Measurements from ENCODE around the gene FAM3A.

Gene FAM3A

DNA sequence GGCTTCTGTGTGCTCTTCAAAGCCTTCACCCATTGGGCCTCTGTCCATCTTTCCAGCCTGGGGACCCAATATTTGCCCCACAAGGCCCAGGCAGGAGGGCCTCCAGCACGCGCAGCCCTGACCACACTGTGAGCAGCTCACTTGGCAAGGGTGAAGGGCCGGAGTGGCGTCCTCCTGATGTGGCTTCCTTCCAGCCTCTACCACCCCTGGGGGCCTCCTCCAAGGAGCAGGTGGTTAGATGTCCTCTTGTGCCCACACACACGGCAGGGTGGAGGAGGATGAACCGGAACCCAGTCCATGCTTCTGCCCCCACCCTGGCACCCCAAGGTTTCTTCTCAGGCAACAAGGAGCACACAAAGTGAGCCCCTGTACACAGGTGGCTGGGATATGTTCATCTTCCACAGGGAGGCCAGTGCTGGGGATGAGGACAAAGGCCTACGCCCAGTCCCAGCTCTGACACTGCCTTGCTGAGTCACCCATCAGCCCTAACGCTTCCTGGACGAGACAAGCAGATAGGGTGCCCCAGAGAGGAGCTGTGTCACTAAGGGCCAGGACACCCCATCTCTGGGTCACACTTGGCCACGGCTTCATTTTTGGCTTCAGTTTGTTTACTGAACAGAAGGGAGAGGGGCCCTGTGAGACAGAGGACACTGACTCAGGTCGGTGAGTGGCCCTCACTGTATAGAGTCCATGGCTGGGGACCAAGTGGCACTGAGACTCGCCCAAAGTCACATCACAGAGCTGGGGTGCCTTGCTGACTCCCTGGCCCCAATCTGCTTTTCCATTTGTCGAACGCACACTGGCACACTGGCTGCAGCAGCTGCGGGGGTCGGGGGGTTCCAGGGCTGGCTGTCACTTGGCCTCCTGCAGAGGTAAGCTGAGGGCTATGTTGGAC is 31.5 kb downstream of the FAM3A start:
- H3K4me3 ChIP-seq (ENCODE audit: low read depth, low read length) = no peak overlapping the region
- no peak for DNase-seq (ENCODE audit: low read depth)

DNA sequence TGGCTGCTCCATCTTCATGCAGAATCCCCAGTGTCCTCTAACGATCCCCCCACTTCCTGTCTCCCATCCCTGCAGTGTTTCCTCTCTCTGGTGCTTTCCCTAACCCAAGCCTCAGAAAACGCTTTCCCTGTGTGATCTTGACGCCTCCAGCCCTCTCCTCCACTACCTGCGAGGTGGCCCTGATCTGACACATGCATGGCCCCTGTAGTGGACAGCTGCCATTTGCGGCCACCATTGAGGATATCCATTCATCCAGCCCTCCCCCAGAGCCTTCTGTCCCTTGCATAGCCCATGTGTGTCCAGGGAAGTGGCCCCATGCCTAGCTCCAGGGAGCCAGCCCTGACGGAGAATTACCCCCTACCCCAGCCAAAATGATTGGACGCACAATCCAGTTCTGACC is 32.7 kb downstream of the FAM3A start:
- no peak for DNase-seq (ENCODE audit: low read depth)
- no peak overlapping the region for H3K4me3 ChIP-seq (ENCODE audit: low read depth, low read length)

DNA sequence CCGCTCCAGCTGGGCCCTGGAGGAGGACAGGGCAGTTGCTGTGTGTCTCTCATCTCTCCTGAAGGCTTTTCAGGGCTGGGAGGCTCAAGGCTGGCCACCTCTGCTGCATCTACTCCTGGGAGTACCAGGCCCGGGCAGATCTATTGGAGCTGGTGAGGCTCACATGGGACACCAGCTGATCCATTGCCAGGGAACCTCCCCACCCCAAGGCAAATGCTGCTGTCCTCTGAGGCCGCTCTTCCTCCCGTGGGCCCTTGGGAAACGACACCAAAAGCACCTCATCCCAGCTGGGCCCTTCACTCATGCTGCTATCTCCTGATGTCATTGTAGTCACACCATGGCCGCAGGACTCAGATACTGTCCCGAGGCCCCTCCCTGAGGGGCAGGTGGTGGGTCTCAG is 33.2 kb downstream of the FAM3A start:
- DNase-seq (ENCODE audit: low read depth) = no peak
- H3K4me3 ChIP-seq (ENCODE audit: low read depth, low read length) = no peak overlapping the region

DNA sequence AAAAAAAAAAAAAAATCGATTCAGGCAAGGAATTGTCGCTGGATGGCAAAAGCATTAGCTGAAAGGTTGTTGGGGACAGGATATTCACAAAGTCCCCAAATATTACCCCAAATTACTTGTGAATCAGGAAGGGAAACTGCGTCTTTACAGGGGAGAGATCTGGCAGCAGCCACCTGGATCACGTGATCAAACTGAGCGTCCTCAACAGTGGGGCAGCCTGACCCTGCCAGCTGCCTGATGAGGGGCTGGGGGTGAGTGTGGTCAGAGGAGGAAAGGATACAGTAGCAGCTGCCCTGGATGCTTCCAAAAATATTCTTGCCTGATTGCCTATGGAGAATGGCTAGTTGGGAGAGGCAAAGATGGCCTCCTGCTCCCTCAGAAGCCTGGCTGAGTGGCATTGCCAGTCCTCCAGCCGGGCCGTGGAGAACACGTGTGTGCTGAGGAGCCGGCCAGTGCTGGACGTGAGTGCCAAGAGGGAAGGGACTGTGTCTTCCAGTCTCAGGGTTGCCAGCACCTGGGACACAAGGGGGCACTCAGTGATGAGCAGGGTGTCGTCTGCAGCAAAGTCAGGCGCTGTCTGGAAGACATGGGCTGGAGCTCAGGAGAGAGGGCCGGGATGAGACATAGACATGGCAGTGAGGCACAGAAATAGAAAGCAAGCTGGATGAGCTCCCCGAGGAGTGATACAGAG is 34.0 kb downstream of the FAM3A start:
- H3K4me3 ChIP-seq (ENCODE audit: low read depth, low read length) = no peak overlapping the region
- no peak for DNase-seq (ENCODE audit: low read depth)

DNA sequence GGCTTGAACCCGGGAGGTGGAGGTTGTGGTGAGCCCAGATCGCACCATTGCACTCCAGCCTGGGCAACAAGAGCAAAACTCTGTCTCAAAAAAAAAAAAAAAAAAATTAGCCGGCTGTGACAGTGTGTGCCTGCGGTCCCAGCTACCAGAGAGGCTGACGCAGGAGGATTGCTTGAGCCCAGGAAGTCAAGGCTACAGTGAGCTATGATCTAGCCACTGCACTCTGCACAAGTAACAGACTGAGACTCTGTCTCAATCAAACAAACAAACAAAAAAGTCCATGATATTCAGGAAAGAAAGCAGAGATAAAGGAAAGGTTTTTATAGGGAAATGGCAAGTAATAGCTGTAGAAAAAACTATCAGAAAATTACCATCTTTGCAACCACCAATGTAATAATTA is 34.8 kb downstream of the FAM3A start:
- H3K4me3 ChIP-seq (ENCODE audit: low read depth, low read length) = no peak overlapping the region
- DNase-seq (ENCODE audit: low read depth) = no peak

DNA sequence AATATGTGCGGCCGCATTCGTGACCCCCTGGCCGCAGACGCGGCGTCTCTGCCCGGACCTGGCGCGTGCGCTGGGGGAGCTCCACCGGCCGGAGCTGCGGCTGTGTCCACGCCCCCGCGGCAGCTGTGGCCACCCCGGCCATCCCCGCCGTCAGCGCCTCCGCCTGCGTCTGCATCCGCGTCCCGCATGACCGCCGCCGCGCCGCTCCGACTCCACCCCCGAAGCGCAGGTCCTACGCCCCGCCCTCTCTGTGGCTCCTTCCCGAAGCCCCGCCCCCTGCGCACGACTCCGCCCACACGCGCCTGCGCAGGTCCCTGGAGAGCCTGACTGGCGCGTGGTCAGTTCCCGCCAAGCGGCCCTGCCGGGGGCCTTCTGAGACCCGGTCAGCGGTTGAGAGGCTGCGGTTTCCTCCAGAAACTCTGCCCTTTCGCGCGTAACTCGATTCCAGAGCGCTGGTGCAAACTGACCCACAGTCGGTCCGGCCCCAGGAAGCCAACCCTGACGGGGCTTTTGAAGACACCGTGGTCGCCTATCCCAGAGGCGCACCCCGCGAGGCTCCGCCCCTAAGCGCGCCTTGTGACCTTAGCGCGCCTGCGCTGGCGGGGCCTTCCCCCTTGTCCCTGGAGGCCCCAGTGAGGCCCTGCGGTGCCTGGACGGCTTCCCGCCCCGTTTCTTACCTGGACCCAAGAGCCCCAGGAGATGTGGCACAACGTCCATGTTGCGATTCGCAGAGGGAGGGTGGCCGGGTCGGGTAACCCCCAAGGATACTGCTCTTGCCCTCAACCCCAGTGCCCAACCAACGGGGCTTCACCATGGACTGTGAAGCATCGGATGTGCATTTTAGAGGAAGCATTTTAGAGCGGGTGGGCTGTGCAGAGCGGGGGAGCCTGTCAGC is 37.1 kb downstream of the FAM3A start, which contains the start of gene LAGE3:
TSS of gene LAGE3 (minus strand) at position 554 of the 895 bp plus-strand sequence. CDS start at position 188, 366 bp downstream.
- DNase-seq (ENCODE audit: low read depth) = peak; percentile 56
- H3K4me3 ChIP-seq (ENCODE audit: low read depth, low read length) = peak within 1 kb of the TSS; percentile 56

DNA sequence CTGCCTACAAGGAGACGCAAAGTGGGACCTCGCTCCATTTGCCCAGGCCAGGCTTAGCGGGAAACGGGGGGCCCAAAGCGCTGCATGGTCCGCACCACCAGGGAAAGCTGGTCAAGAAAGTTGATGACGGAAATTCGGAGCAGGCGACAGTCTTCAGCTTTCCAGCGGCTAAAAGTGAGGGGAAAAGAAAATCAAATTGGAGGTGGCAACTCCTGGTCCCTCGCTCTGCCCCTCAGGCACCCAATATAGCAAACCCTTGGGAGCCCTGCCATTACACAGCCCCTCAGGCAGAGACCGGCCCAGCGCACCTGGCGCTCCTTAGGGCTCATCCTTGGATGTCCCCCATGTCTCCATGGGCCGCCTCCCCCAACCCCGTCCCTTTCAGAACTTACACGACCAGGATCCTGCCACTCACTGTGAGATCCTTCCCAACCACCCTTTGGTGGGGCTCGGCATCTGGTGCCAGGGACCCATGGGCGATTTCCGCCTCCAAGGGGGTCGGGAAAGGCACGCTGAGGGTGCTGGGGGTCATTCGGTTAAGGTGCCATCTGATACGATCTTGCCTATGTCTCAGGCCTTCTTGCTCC is 38.0 kb downstream of the FAM3A start:
- no peak for DNase-seq (ENCODE audit: low read depth)
- peak overlapping the region; percentile 56 for H3K4me3 ChIP-seq (ENCODE audit: low read depth, low read length)

DNA sequence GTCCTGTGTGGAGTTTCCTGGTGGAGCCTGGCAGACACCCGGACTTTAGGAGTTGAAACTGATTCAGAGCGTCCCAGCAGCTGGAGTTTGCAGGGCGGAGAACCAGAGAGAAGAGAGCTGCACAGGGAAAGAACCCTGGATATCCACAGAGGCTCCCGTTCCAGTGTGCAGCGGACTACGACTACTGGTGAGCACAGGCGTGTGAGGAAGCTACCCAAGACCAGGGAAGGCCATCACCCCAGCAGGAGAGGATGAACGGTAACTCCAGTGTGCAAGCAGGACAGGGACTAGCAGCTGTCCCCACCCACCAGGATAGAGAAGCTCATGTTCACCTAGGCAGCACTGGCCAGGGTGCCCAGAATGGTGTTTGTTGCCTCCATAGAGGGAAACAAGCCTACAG is 39.2 kb downstream of the FAM3A start:
- DNase-seq (ENCODE audit: low read depth) = no peak
- no peak overlapping the region for H3K4me3 ChIP-seq (ENCODE audit: low read depth, low read length)

DNA sequence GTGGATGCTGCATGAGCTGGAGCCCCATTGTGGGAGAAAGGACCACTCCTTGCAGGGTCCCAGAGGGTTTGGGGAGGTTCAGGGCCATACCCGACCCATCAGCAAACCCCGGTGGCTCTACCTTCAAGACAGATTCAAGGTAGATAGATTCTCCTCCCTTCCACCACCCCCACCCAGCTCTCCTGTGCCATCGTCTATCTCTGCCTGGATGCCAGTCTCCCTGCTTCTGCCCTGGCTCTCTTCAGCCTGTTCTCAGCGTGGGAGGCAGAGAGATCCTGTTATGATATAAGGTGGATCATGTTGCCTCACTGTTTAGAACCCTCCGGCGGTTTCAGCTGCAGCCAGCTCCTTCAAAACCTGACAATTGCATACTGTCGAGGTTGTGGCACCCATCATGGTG is 42.3 kb downstream of the FAM3A start:
- no peak for DNase-seq (ENCODE audit: low read depth)
- no peak overlapping the region for H3K4me3 ChIP-seq (ENCODE audit: low read depth, low read length)

DNA sequence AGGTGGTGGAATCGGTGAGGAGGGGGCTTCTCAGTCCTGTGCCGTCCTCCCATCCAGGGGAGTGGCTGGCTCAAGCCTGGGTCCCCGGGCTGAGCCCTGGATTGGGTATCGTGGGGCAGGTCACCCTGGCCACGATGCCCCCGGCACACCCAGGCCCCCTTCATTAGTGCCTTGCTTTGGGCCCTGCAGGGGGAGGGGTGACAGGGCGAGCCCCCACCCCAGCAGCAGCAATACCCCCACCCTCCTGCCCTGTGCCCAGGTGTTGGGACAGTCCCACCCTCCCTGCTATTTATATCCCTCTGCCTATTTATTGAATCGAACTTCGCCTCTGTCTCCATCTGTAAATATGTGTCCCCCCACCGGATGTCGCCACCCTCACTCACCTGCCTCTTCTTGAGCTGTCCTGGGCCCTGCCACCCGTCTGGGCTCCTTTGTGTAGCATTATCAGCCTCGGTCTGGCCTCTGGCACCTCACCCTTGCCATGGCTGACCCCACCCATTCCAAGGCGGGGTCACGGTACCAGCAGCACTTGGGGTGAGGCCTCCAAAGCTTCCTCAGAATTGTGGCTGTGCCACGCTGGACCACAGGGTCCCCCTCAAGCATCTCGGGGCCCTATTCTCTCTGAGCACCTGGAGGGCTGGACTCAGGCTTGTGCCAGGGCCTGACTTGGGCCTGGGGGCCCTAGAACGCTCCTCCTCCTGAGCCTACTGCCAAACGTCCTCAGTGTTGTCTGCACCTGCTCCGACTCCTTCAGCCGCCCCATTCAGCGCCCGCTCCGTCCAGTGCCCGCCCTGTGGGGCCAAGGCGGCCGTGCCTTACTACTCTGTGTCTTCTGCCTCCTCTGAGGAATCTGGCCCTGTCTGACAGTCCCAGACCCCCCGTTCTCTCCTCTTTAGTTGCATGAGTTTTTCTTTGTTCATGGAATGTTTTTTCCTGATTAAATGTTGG is 43.1 kb downstream of the FAM3A start:
- DNase-seq (ENCODE audit: low read depth) = no peak
- H3K4me3 ChIP-seq (ENCODE audit: low read depth, low read length) = no peak overlapping the region

DNA sequence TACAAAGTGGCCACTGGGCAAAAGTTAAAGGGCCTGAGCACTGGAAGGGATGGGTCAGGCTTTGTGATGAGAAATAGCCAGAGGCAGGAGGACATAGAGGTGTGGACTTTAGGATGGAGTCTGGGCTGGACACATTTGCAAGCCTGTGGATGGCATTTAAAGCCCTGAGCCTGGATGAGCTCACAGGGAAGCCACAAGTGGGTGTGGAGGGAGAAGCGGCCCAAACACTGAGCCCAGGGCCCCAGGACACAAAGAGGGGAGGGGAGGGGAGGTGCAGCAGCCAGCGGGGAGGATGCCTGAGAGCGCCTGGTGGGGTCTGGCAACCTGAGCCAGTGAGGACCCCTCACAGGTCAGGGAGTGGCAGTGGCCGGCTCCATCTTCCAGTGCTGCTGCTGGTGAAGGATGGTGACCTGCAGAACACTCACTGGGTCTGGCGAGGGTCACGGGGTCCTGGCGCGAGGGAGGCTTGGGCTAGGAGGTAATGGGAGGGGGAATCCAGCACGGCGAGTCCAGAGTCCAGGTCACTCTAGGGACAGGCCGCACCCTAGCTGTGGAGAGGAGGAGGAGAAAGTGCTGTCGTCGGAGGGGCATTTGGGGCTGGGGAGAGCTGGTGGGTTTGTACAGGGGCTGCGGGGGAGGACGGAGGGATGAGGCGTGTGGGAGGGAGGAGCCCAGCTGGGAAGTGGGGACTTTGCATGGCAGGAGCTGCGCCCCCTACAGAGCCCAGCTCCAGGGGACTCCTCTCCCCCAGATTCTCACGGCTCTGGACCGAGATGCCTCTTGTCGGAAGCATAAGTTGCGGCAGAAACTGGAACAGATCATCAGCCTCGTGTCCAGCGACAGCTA is 44.0 kb downstream of the FAM3A start:
- H3K4me3 ChIP-seq (ENCODE audit: low read depth, low read length) = no peak overlapping the region

DNA sequence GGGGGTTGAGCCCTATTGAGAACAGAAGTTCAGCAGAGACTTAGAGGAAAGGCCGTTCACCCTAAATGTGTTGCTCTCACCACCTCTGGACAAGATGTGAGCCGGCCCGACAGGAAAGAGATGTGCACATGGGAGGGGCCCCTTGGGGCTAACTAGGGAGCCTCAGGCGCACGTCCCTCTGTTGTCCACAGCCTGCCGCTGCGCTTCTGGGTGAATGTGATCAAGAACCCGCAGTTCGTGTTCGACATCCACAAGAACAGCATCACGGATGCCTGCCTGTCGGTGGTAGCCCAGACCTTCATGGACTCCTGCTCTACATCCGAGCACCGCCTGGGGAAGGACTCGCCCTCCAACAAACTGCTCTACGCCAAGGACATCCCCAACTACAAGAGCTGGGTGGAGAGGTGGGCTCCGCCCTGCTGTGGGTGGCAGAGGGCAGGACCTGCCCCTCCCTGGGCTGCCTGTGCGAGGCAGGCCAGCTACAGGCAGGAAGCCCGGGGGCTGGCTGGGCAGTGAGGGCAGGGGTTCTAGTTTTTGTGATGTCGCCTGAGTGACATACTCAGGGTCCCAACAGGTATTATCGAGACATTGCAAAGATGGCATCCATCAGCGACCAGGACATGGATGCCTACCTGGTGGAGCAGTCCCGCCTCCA is 45.0 kb downstream of the FAM3A start:
- no peak overlapping the region for H3K4me3 ChIP-seq (ENCODE audit: low read depth, low read length)
- no peak for DNase-seq (ENCODE audit: low read depth)

More for the DNA sequence above, 44.0 kb downstream of the FAM3A start:
- DNase-seq (ENCODE audit: low read depth) = no peak

DNA sequence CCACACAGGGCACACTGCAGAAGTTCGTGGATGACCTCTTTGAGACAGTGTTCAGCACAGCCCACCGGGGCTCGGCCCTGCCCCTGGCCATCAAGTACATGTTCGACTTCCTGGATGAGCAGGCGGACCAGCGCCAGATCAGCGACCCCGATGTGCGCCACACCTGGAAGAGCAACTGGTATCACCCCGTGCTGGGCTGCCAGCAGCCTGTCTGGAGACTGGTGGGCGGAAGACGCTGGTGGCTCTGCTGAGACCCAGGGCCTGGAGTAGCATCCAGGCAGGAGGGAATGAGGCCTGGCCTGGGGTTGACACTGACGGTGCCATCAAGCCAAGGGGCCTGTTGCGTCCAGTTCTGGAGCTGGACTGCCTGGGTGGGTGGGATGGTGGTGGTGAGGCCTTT is 45.6 kb downstream of the FAM3A start:
- no peak overlapping the region for H3K4me3 ChIP-seq (ENCODE audit: low read depth, low read length)
- no peak for DNase-seq (ENCODE audit: low read depth)

DNA sequence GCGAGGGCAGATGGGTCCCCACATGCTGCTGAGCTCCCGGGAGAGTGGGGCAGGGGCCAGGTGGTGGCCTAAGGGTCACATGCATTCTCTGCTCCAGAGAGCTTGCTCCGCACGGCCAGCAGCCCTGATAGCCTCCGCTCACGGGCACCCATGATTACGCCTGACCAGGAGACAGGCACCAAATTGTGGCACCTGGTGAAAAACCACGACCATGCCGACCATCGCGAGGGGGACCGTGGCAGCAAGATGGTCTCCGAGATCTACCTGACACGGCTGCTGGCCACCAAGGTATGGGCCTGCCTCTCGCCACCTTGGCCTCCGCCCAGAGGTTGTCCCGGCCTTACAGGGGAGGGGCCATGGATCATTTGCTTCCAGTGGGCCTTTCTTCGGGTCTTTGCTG is 46.2 kb downstream of the FAM3A start:
- DNase-seq (ENCODE audit: low read depth) = no peak
- no peak overlapping the region for H3K4me3 ChIP-seq (ENCODE audit: low read depth, low read length)

DNA sequence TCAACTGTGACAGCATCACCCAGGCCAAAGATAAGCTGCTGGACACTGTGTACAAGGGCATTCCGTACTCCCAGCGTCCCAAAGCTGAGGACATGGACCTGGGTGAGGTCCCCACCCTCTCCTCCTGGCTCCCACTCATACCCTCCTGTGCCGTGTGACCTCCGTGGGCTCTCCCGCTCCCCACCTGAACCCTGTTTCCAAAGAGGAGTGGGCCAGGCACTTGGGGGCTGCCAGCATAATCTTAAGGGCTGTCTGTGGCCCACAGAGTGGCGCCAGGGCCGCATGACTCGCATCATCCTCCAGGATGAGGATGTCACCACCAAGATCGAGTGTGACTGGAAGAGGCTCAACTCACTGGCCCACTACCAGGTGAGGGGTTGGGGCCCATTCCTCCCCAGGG is 46.9 kb downstream of the FAM3A start:
- no peak overlapping the region for H3K4me3 ChIP-seq (ENCODE audit: low read depth, low read length)
- no peak for DNase-seq (ENCODE audit: low read depth)

DNA sequence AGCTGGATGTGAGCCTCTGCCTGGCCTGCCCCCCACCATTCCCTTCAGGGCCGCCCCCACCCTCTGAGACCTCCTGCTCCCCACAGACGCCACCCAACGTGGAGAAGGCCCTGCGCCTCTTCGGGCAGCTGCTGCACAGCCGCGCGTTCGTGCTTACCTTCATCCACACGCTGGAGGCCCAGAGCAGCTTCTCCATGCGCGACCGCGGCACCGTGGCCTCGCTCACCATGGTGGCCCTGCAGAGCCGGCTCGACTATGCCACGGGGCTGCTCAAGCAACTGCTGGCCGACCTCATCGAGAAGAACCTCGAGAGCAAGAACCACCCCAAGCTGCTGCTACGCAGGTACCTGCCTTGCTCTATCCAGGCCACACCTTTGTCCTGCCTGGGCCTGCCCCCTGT is 47.8 kb downstream of the FAM3A start:
- DNase-seq (ENCODE audit: low read depth) = no peak
- H3K4me3 ChIP-seq (ENCODE audit: low read depth, low read length) = no peak overlapping the region

DNA sequence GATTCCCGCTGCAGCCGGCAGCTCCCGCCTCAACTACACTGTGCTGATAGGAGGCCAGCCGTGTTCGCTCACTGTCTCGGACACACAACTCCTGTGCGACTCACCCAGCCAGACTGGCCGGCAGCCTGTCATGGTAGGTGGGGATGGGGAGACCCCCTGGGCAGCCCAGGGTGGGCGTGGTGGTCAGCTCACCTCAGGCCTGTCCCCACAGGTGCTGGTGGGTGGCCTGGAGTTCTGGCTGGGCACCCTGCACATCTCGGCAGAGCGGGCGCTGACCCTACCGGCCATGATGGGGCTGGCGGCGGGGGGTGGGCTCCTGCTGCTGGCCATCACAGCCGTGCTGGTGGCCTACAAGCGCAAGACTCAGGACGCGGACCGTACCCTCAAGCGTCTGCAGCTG is 48.5 kb downstream of the FAM3A start:
- no peak for DNase-seq (ENCODE audit: low read depth)

More for the DNA sequence above, 48.5 kb downstream of the FAM3A start:
- H3K4me3 ChIP-seq (ENCODE audit: low read depth, low read length) = no peak overlapping the region
